ENCODE measurements around the gene ACO1. TPM values are rescaled to one million over a fixed set of nuclear protein-coding genes. Genes with fewer than 3 reads are reported as not detected.

ACO1 gene
- total and polyA plus RNA-seq, 2 donors (not counting 3 experiments of a cell fraction or from before 2014, with no cell fraction given), result 51.6 to 54.1 TPM

DNA sequence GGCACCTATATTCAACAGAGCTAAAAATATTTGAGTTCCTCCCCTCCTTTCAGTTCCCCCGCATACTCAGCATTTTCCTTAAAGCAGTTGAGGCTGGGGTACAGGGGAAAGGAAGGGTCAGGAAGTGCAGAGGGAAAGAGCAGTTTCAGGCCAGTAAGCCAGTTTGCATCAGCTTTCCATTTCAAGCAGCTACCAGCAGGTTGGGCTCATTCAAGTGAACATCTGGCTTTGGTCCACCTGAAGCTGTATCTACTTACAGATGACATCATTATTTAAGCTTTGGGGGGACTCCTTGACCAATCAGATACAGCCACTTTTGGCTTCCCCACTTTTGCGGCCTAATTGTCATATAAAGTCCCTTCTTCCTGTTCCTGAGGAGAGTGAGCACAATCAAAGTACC, 8.2 kb upstream of the ACO1 start:
- H3K27ac ChIP-seq (ENCODE audit: insufficient read depth, low read depth, low read length), result no peak overlapping the region
- no peak overlapping the region for H3K9ac ChIP-seq (replicated peaks; ENCODE audit: extremely low read depth, insufficient read depth, low read length)
- no peaks in the 10 kb centered on the region for H3K79me2 ChIP-seq (ENCODE audit: control insufficient read depth, insufficient read depth, low read length)
- ChIA-PET POLR2A (no interaction called here), CTCF (interaction anchor here (1.0 to 7.0 kb wide), 5 partner anchors 9 to 592 kb away, joined by 3 to 1384 read pairs (median 173); partner anchors contain the start of genes ACO1, NDUFB6 and RIGI)
- FAIRE-seq (no peak), DNase-seq (ENCODE audit: low read depth, low spot score) (no peak)
- intact Hi-C loops (cut with micrococcal nuclease), result loop anchor here (5.0 to 10.0 kb wide), 2 partner anchors 329 to 666 kb away; no protein-coding TSS in a partner anchor
- no peaks in the 10 kb centered on the region for H4K20me1 ChIP-seq (replicated peaks; ENCODE audit: control insufficient read depth, extremely low read depth, insufficient read depth, low read length)
- H3K9me3 ChIP-seq (replicated peaks; ENCODE audit: control insufficient read depth, insufficient read depth, low read length), result no peaks in the 10 kb centered on the region
- TF ChIP-seq GATA2 (IDR thresholded peaks at IDR 0.05; ENCODE audit: insufficient read depth, insufficient read length, low read depth, low read length), result no peak
- no peak for TF ChIP-seq CTCF (IDR thresholded peaks at IDR 0.05; ENCODE audit: extremely low read depth in 1 of 2, insufficient read depth in 1 of 2, low read depth in 1 of 2, low read length in 2 of 2)
- no peak for TF ChIP-seq MAX (IDR thresholded peaks at IDR 0.05; ENCODE audit: insufficient read depth, insufficient read length)
- no peak for TF ChIP-seq FOS (IDR thresholded peaks at IDR 0.05; ENCODE audit: borderline replicate concordance, insufficient read depth, low read length)
- no peak for TF ChIP-seq MYC (IDR thresholded peaks at IDR 0.05; ENCODE audit: low read depth, low read length)
- no peak for TF ChIP-seq JUN (IDR thresholded peaks at IDR 0.05; ENCODE audit: borderline replicate concordance, insufficient read depth, insufficient read length, low read depth)
- no peak for TF ChIP-seq POLR2A (IDR thresholded peaks at IDR 0.05; ENCODE audit: low read depth, low read length)
- TF ChIP-seq POLR2AphosphoS5 (IDR thresholded peaks at IDR 0.05; ENCODE audit: insufficient read depth, low read depth, low read length), result no peak
- TF ChIP-seq EZH2 (IDR thresholded peaks at IDR 0.05; ENCODE audit: borderline replicate concordance, low read depth, low read length, severe bottlenecking), result no peak
- no peak overlapping the region for H3K4me3 ChIP-seq (replicated peaks in 1 of 3; ENCODE audit: insufficient read depth in 1 of 3, low read depth in 1 of 3, low read length in 3 of 3)
- H3K4me1 ChIP-seq (ENCODE audit: control insufficient read depth, extremely low read depth, insufficient read depth, low read length), result peaks cover 6% of the 10 kb centered on the region
- H2AFZ ChIP-seq (ENCODE audit: low read depth, low read length), result no peak overlapping the region
- BruUV-seq (replicated peaks), result no TSS peak
- dilution Hi-C loops (cut with MboI; ENCODE audit: extremely low pct_ligation_motif_present, low sequenced_read_pairs), result loop anchor here (25.0 kb wide), 1 partner anchor 186 kb away; the partner anchor contains the start of genes NDUFB6, SMIM27 and TOPORS
- H3K27me3 ChIP-seq (ENCODE audit: control insufficient read depth in 2 of 2, insufficient read depth in 2 of 2, low read length in 2 of 2), result peaks cover 5 to 7% of the 10 kb centered on the region in 2 experiments
- H3K4me2 ChIP-seq (ENCODE audit: insufficient read depth, low read length), result no peak overlapping the region
- H3K9me1 ChIP-seq (replicated peaks; ENCODE audit: control insufficient read depth, extremely low read depth, insufficient read depth, low read length), result no peaks in the 10 kb centered on the region
- no peaks in the 10 kb centered on the region for H3K36me3 ChIP-seq (ENCODE audit: control insufficient read depth in 2 of 2, extremely low read depth in 1 of 2, insufficient read depth in 2 of 2, low read length in 2 of 2)

All from endothelial cell of umbilical vein (primary cell).